ENCODE data around the gene NFIA.

Gene NFIA

GRCh38 chr1:61183471-61184039, 101.2 kb downstream of the NFIA start:
- DNase-seq (ENCODE audit: low read depth in 2 of 2): no peak

GRCh38 chr1:61184040-61184713, 101.8 kb downstream of the NFIA start:
- no peak for DNase-seq (ENCODE audit: low read depth in 2 of 2)

GRCh38 chr1:61184714-61185106, 102.3 kb downstream of the NFIA start:
- DNase-seq (ENCODE audit: low read depth in 2 of 2): no peak

- no peak for DNase-seq (ENCODE audit: low read depth in 2 of 2)
These were observed 104.4 kb downstream of the NFIA start for GRCh38 chr1:61186753-61187152.

- DNase-seq (ENCODE audit: low read depth in 2 of 2): no peak
These were observed 105.2 kb downstream of the NFIA start for GRCh38 chr1:61187352-61188086.

- DNase-seq (ENCODE audit: low read depth in 2 of 2): no peak
These were observed 107.8 kb downstream of the NFIA start for GRCh38 chr1:61190153-61190552.

GRCh38 chr1:61190618-61191432, 108.5 kb downstream of the NFIA start:
- no peak for DNase-seq (ENCODE audit: low read depth in 2 of 2)

GRCh38 chr1:61191433-61191720, 109.0 kb downstream of the NFIA start:
- no peak for DNase-seq (ENCODE audit: low read depth in 2 of 2)

- no peak for DNase-seq (ENCODE audit: low read depth in 2 of 2)
These were observed 110.4 kb downstream of the NFIA start for GRCh38 chr1:61192663-61193330.

GRCh38 chr1:61193808-61194207, 111.4 kb downstream of the NFIA start:
- no peak for DNase-seq (ENCODE audit: low read depth in 2 of 2)

- no peak for DNase-seq (ENCODE audit: low read depth in 2 of 2)
These were observed 116.2 kb downstream of the NFIA start for GRCh38 chr1:61198554-61198953.

- no peak for DNase-seq (ENCODE audit: low read depth in 2 of 2)
These were observed 118.7 kb downstream of the NFIA start for GRCh38 chr1:61201035-61201434.

- no peak for DNase-seq (ENCODE audit: low read depth in 2 of 2)
These were observed 120.7 kb downstream of the NFIA start for GRCh38 chr1:61202854-61203598.

GRCh38 chr1:61204528-61204927, 122.2 kb downstream of the NFIA start:
- DNase-seq (ENCODE audit: low read depth in 2 of 2): no peak

GRCh38 chr1:61207416-61207815, 125.1 kb downstream of the NFIA start:
- DNase-seq (ENCODE audit: low read depth in 2 of 2): no peak

- no peak for DNase-seq (ENCODE audit: low read depth in 2 of 2)
These were observed 125.8 kb downstream of the NFIA start for GRCh38 chr1:61208172-61208571.

GRCh38 chr1:61208831-61209230, 126.5 kb downstream of the NFIA start:
- DNase-seq (ENCODE audit: low read depth in 2 of 2): no peak

- no peak for DNase-seq (ENCODE audit: low read depth in 2 of 2)
These were observed 128.2 kb downstream of the NFIA start for GRCh38 chr1:61210435-61211154.

- no peak for DNase-seq (ENCODE audit: low read depth in 2 of 2)
These were observed 131.1 kb downstream of the NFIA start for GRCh38 chr1:61213245-61214011.

- DNase-seq (ENCODE audit: low read depth in 2 of 2): no peak
These were observed 132.8 kb downstream of the NFIA start for GRCh38 chr1:61215119-61215518.

Measured in stimulated activated CD4-positive, alpha-beta T cell treated with anti-CD3 and anti-CD28 coated beads, Interleukin-1b, Interleukin-23, amount 100 ng/mL, for 4 hours (primary cell).